Motor neuron (in vitro differentiated cells): Measurements from ENCODE around the gene FADS1. TPM values are rescaled to one million over a fixed set of nuclear protein-coding genes. Genes with fewer than 3 reads are reported as not detected.

Experiments
- ATAC-seq, 8 experiments: fragments of 200-7000 bp; cut with Tn5 transposase; replicated peaks in 6 of 8; 2 replicates each; pipeline ENCODE4 v1.8.0; 2021; ENCODE audit warnings: mild to moderate bottlenecking in 8 of 8, moderate library complexity in 8 of 8
- H3K27ac ChIP-seq, 2 donors: fragments of 250-450 bp; sonication (Bioruptor Pico); 2 replicates each; pipeline ENCODE4 v1.9.0; 2021; ENCODE audit warnings: antibody characterized with exemption in 2 of 2, mild to moderate bottlenecking in 2 of 2, moderate library complexity in 1 of 2
- H3K4me1 ChIP-seq, 2 donors: fragments of 250-450 bp; sonication (Bioruptor Pico); replicated peaks in 1 of 2; 2 replicates each; pipeline ENCODE4 v1.6.1; 2021; ENCODE audit warnings: antibody characterized with exemption in 2 of 2, mild to moderate bottlenecking in 2 of 2, moderate library complexity in 1 of 2
- H3K4me3 ChIP-seq, 5 donors: fragments of 250-450 bp; sonication (Bioruptor Pico); 2 replicates each; pipeline ENCODE4 v1.9.0; 2021; ENCODE audit warnings: antibody characterized with exemption in 5 of 5, mild to moderate bottlenecking in 5 of 5, moderate library complexity in 4 of 5
- WGBS, 10 experiments: fragments of 450-650 bp; shearing (Covaris generic); methylation state at CpG; one replicate each; pipeline ENCODE4 v1.0.0; 2022; 5-methylcytosine and 5-hydroxymethylcytosine counted together
- in situ Hi-C, 9 experiments: fragments of 400-800 bp; cut with MboI; loops; one replicate each; pipeline ENCODE4 v1.15.0; 2021; ENCODE audit warnings: low sequenced_read_pairs in 9 of 9, low pct_unique_long_range_greater_than_20kb in 2 of 9; ENCODE audit not compliant: unreplicated experiment in 9 of 9
- total RNA-seq, 8 experiments: library from RNA; unstranded; fragments of 300-600 nt; gene quantifications; 2 replicates each; pipeline versions ENCODE4 v1.2.3 to v1.2.4, GENCODE V29; 2022

The FADS1 gene
- total RNA-seq, 8 experiments from 2014 or later, result 55.0 to 165 (median 116) TPM

DNA sequence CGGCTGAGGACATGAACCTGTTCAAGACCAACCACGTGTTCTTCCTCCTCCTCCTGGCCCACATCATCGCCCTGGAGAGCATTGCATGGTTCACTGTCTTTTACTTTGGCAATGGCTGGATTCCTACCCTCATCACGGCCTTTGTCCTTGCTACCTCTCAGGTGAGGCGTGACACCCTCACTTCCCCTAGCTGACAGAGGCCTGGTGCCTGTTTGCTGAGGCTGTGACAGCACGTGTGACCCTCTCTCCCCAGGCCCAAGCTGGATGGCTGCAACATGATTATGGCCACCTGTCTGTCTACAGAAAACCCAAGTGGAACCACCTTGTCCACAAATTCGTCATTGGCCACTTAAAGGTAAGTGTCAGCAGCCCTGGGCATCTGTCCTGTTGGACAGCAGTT lies 23.6 kb upstream of the FADS1 start:
- WGBS, 10 experiments, result 87 to 100% (median 100%) methylated on average over 3 to 6 of the region's 7 CpGs; no CpG with 5 or more reads in 7 of the 10 experiments
- in situ Hi-C loops, result no loop called here

DNA sequence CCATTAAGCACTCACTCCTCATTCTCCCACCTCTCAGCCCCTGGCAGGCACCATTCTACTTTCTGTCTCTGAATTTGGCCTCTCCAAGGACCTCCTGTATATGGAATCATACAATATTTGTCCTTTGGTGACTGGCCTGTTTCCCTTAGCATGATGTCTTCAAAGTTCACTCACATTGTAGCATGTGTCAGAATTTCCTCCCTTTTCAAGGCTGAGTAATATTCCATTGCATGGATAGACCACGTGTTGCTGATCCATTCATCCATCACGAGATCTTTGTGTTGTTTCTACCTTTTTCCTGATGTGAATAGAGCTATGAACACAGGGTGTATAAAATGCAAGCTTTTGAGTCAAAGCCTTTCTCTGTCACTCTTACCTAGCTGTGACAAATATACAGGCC lies 22.9 kb upstream of the FADS1 start:
- in situ Hi-C loops, result no loop called here

More for the DNA sequence above, 23.6 kb upstream of the FADS1 start:
- ATAC-seq, result no peak
- H3K27ac ChIP-seq, result no peak overlapping the region
- no peak overlapping the region for H3K4me3 ChIP-seq
- H3K4me1 ChIP-seq, result peaks cover 4 to 5% of the 10 kb centered on the region in 2 donors

GRCh38 chr11:61838921-61839320 lies 22.1 kb upstream of the FADS1 start:
- in situ Hi-C loops, result no loop called here
- ATAC-seq, result no peak
- no peak overlapping the region for H3K27ac ChIP-seq

More for the DNA sequence above, 22.9 kb upstream of the FADS1 start:
- no peak overlapping the region for H3K4me3 ChIP-seq
- H3K4me1 ChIP-seq, result peaks cover 10 to 12% of the 10 kb centered on the region in 2 donors
- 44 to 100% (median 91%) methylated on average over 2 of the region's 2 CpGs; no CpG with 5 or more reads in 4 of the 10 experiments for WGBS, 10 experiments
- H3K27ac ChIP-seq, result no peak overlapping the region
- no peak for ATAC-seq

GRCh38 chr11:61838501-61838900 lies 21.7 kb upstream of the FADS1 start:
- no peak for ATAC-seq
- Histone ChIP-seq H3K4me3 (no peak overlapping the region), H3K4me1 (peaks cover 23 to 24% of the 10 kb centered on the region in 2 donors), H3K27ac (no peak overlapping the region)
- in situ Hi-C loops, result no loop called here
- WGBS, 10 experiments, result 80 to 100% (median 88%) methylated on average over 1 to 3 of the region's 5 CpGs; no CpG with 5 or more reads in 6 of the 10 experiments

More at GRCh38 chr11:61838921-61839320, 22.1 kb upstream of the FADS1 start:
- Histone ChIP-seq H3K4me1 (peaks cover 18 to 20% of the 10 kb centered on the region in 2 donors), H3K4me3 (no peak overlapping the region)
- WGBS, 10 experiments, result 91 to 100% (median 96%) methylated on average over 1 to 8 of the region's 10 CpGs; no CpG with 5 or more reads in 3 of the 10 experiments

DNA sequence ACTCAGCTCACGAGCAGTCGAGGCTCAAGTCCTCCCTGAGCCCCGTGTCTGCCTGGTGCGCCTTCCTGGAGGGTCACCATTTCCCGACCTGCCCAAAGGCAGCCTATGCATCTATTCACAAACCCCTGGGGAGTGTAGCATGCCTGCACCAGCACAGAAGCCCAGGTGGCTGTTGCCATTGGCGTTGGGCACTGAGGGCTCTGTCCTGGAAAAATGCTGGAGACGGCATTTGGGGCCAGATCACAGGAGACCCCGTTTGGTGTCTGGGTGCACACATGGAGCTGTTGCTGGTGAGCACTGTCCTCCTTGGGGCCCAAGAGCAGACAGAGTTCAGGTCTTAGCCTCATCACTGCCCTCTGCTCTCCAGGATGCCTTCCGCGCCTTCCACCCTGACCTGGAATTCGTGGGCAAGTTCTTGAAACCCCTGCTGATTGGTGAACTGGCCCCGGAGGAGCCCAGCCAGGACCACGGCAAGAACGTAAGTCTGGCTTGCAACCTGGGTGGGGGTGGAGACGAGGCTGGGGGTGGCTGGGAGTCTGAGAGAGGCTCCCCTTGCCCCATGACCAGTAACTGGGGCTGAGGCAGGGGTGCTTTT lies 20.7 kb upstream of the FADS1 start:
- 60 to 100% (median 87%) methylated on average over 1 to 6 of the region's 15 CpGs; no CpG with 5 or more reads in 3 of the 10 experiments for WGBS, 10 experiments
- no peak overlapping the region for H3K4me3 ChIP-seq
- in situ Hi-C loops, result no loop called here
- no peak overlapping the region for H3K27ac ChIP-seq
- peaks cover 27% of the 10 kb centered on the region in 2 donors for H3K4me1 ChIP-seq
- ATAC-seq, result no peak

GRCh38 chr11:61836193-61836592 lies 19.4 kb upstream of the FADS1 start:
- Histone ChIP-seq H3K4me3 (no peak overlapping the region), H3K4me1 (peaks cover 40% of the 10 kb centered on the region in 2 donors), H3K27ac (peak overlapping the region in 1 of 2 donors; percentile 3)
- in situ Hi-C loops, result no loop called here
- 92 to 100% (median 100%) methylated on average over 2 to 6 of the region's 8 CpGs; no CpG with 5 or more reads in 1 of the 10 experiments for WGBS, 10 experiments
- ATAC-seq, result no peak

GRCh38 chr11:61834278-61835048 lies 17.7 kb upstream of the FADS1 start:
- in situ Hi-C loops, result no loop called here
- peak overlapping the region in 1 of 5 donors; percentile 0 for H3K4me3 ChIP-seq
- H3K27ac ChIP-seq, result peak overlapping the region; percentile 79 to 83
- WGBS, 10 experiments, result 20 to 100% (median 50%) methylated on average over 1 to 5 of the region's 12 CpGs; no CpG with 5 or more reads in 5 of the 10 experiments
- peak; percentile 79 to 95 (median 88) for ATAC-seq
- peaks cover 49 to 52% of the 10 kb centered on the region in 2 donors for H3K4me1 ChIP-seq

DNA sequence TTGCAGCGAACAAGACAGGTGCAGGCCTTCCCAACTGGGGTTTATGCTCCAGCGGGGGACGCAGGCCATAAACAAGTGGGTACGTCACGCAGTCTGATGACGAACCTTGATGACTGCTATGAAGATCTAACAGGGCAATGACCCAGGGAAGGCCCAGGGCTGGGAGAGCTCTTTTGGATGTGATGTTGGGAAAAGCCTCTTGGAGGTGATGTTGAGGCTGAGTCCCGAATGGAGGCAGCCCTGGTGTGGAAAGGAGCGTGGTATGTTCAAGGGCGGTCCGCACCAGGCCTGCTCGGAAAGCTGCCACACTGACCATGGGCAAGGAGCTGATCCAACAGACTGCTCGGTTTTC lies 17.1 kb upstream of the FADS1 start:
- Histone ChIP-seq H3K4me1 (peaks cover 49 to 52% of the 10 kb centered on the region in 2 donors), H3K27ac (peak overlapping the region; percentile 79 to 83), H3K4me3 (no peak overlapping the region)
- ATAC-seq, result peak in 1 of 8 experiments; percentile 3
- in situ Hi-C loops, result no loop called here
- WGBS, 10 experiments, result 83 to 100% (median 92%) methylated on average over 1 to 8 of the region's 12 CpGs; no CpG with 5 or more reads in 4 of the 10 experiments

- in situ Hi-C loops, result no loop called here
- WGBS, 10 experiments, result 83 to 100% (median 90%) methylated on average over 1 to 3 of the region's 11 CpGs; no CpG with 5 or more reads in 4 of the 10 experiments
- H3K27ac ChIP-seq, result no peak overlapping the region
- ATAC-seq, result no peak
- no peak overlapping the region for H3K4me3 ChIP-seq
- H3K4me1 ChIP-seq, result peaks cover 49 to 52% of the 10 kb centered on the region in 2 donors
These were observed 16.7 kb upstream of the FADS1 start for GRCh38 chr11:61833471-61833870.

DNA sequence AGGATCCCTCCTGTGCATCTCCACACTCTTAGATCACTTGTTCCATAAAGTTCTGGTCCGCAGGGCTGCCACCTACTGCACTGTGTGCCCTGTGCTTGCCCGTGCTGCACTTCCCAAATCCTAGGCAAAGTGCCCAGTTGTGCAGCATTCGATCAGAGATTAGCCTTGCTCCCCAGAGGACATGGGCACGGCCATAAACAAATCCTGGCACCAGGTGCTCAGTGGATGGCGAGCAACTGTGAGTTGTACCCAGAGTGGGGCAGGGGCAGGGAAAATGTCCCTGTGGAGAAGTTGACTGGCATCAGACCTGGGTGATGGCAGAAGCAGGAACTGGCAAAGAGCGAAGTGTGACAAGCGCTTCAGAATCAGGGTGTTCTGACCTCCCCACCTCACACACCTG lies 16.0 kb upstream of the FADS1 start:
- no peak overlapping the region for H3K27ac ChIP-seq
- no peak overlapping the region for H3K4me3 ChIP-seq
- in situ Hi-C loops, result no loop called here
- H3K4me1 ChIP-seq, result peaks cover 49 to 52% of the 10 kb centered on the region in 2 donors
- ATAC-seq, result no peak
- WGBS, 10 experiments, result 79 to 92% (median 80%) methylated on average over 2 to 7 of the region's 7 CpGs; no CpG with 5 or more reads in 7 of the 10 experiments

DNA sequence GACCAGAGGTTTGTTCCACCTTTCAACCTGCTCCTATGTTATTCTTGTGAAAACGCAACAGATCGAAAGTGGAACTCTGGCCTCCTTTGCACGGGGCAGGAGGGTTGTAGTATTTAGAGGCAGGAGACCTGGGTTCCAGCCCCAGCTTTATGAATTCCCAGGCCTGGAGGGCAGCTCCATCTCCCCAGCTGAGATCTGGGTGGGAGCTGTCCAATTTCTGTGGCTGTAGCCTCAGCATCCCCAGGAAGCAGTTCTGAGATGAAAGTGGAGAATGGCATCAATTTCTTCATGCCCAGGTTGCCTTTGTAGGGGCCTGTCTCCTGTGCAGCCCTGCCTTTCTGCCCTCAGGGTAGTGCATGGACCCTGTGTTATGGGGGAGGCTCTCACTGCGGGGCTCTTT lies 15.4 kb upstream of the FADS1 start:
- ATAC-seq, result no peak
- in situ Hi-C loops, result no loop called here
- Histone ChIP-seq H3K27ac (peak overlapping the region in 1 of 2 donors; percentile 28), H3K4me3 (no peak overlapping the region), H3K4me1 (peaks cover 49 to 54% of the 10 kb centered on the region in 2 donors)
- WGBS, 10 experiments, result 90 to 94% methylated on average over 2 to 3 of the region's 4 CpGs; no CpG with 5 or more reads in 8 of the 10 experiments

DNA sequence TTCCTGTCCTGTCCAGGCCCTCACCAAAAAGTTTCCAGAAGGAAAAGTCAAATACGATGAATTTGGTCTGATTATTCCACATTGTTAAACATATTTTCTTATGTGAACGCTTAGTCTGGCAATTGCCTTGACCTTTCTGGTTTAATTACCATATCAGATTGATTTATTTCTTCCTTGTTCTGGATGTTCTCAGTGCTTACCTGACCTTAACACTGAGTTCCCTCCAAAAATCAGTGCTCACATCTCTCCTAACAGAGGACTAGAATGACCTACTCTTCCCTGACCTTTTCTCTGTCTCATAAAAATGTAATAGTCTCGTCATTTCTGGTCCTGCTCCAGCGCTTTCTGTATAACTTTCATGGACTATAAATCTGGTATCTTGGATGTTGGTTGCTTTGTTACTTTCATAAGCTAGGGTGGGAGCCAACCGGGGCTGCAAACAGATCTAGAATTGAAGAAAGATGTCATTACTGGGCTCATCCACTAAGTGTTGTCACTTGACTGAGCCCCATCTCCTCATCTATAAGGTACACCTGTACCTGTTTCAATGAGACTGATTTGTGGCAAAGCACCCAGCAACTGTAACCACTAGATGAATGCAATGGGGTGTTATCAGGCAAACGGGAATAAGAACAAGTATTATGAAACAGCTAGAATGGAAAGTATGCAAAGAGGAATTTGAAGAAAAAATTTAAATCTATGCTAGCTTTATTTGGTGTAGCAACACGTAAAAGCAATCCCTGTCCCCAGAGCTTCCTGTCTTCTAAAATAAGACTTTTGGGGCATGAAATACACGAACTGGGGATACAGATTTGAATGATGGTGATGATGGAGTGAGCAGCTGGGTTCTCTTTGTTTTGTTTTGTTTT lies 13.7 kb upstream of the FADS1 start:
- in situ Hi-C loops, result no loop called here
- Histone ChIP-seq H3K4me3 (peak overlapping the region; percentile 57 to 93 (median 90)), H3K4me1 (peaks cover 59 to 63% of the 10 kb centered on the region in 2 donors), H3K27ac (no peak overlapping the region)
- no peak for ATAC-seq
- 2 to 73% (median 29%) methylated on average over 2 to 8 of the region's 8 CpGs; no CpG with 5 or more reads in 1 of the 10 experiments for WGBS, 10 experiments
